Neural crest cell (in vitro differentiated cells): Measurements from ENCODE around the gene RNF208. TPM values are rescaled to one million over a fixed set of nuclear protein-coding genes. Genes with fewer than 3 reads are reported as not detected.

ENCODE experiments used
- DNase-seq: peaks from one replicate; pipeline ENCODE4 v3.0.0; 2021; ENCODE audit warnings: low read depth, mixed read lengths, low spot score
- H3K27ac Mint-ChIP-seq: one replicate; pipeline ENCODE4 v1.8.0; 2021; ENCODE audit warnings: mild to moderate bottlenecking, mixed read lengths; ENCODE audit not compliant: unreplicated experiment
- H3K27me3 Mint-ChIP-seq: 2 replicates; pipeline ENCODE4 v1.8.0; 2021; ENCODE audit warnings: low read depth, mild to moderate bottlenecking, mixed read lengths
- H3K36me3 Mint-ChIP-seq: 2 replicates; pipeline ENCODE4 v1.8.0; 2021; ENCODE audit warnings: low read depth, mild to moderate bottlenecking, mixed read lengths
- H3K4me1 Mint-ChIP-seq: 2 replicates; pipeline ENCODE4 v1.8.0; 2021; ENCODE audit warnings: mixed read lengths
- H3K4me3 Mint-ChIP-seq: one replicate; pipeline ENCODE4 v1.8.0; 2021; ENCODE audit warnings: mild to moderate bottlenecking, mixed read lengths
- H3K9me3 Mint-ChIP-seq: 2 replicates; pipeline ENCODE4 v1.8.0; 2021; ENCODE audit warnings: mixed read lengths
- total RNA-seq: library from RNA; stranded (reverse); gene quantifications from 2 replicates; pipeline ENCODE4 v1.2.1, GENCODE V29; 2021
- TF ChIP-seq, protein P1 (sequence below): fragments of 200-600 bp; sonication (generic); conservative IDR thresholded peaks from 2 replicates; pipeline ENCODE4 v1.5.0; 2021; ENCODE audit warnings: antibody characterized with exemption, mild to moderate bottlenecking

RNF208 gene
- total RNA-seq, 1 donor from 2014 or later = 10.1 TPM

DNA sequence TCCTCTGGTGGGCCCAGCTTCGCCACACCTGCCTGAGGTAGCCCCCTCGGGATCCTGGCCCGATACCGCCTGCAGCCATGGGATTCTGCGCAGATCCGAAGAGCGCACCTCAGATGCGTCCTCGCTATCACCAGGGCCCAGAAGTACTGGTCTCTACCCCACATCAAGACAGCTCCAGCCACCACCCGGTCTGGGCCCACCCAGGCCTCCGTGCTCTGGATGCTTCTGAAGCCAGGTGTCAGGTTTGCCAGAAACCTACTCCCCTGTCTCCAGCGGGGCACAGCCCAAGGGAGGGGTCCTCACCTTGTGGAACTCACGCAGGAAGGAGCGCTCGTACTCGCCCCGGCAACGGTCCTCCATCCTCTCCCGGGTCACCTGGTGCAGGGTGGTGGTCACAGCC is 36.1 kb downstream of the RNF208 start:
- TF ChIP-seq, protein P1, sequence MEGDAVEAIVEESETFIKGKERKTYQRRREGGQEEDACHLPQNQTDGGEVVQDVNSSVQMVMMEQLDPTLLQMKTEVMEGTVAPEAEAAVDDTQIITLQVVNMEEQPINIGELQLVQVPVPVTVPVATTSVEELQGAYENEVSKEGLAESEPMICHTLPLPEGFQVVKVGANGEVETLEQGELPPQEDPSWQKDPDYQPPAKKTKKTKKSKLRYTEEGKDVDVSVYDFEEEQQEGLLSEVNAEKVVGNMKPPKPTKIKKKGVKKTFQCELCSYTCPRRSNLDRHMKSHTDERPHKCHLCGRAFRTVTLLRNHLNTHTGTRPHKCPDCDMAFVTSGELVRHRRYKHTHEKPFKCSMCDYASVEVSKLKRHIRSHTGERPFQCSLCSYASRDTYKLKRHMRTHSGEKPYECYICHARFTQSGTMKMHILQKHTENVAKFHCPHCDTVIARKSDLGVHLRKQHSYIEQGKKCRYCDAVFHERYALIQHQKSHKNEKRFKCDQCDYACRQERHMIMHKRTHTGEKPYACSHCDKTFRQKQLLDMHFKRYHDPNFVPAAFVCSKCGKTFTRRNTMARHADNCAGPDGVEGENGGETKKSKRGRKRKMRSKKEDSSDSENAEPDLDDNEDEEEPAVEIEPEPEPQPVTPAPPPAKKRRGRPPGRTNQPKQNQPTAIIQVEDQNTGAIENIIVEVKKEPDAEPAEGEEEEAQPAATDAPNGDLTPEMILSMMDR = no peak
- H3K4me3 Mint-ChIP-seq = peak overlapping the region; percentile 90
- H3K9me3 Mint-ChIP-seq = no peaks in the 10 kb centered on the region
- H3K4me1 Mint-ChIP-seq = peaks cover 21% of the 10 kb centered on the region
- no peaks in the 10 kb centered on the region for H3K36me3 Mint-ChIP-seq
- no peak for DNase-seq
- no peak overlapping the region for H3K27ac Mint-ChIP-seq
- no peaks in the 10 kb centered on the region for H3K27me3 Mint-ChIP-seq

GRCh38 chr9:137184881-137185660 is 37.0 kb downstream of the RNF208 start:
- TF ChIP-seq, protein P1 = no peak
- no peak for DNase-seq
- Mint-ChIP-seq H3K27me3 (no peaks in the 10 kb centered on the region), H3K27ac (no peak overlapping the region), H3K36me3 (no peaks in the 10 kb centered on the region), H3K4me1 (peaks cover 21% of the 10 kb centered on the region), H3K4me3 (peak overlapping the region; percentile 27), H3K9me3 (no peaks in the 10 kb centered on the region)

DNA sequence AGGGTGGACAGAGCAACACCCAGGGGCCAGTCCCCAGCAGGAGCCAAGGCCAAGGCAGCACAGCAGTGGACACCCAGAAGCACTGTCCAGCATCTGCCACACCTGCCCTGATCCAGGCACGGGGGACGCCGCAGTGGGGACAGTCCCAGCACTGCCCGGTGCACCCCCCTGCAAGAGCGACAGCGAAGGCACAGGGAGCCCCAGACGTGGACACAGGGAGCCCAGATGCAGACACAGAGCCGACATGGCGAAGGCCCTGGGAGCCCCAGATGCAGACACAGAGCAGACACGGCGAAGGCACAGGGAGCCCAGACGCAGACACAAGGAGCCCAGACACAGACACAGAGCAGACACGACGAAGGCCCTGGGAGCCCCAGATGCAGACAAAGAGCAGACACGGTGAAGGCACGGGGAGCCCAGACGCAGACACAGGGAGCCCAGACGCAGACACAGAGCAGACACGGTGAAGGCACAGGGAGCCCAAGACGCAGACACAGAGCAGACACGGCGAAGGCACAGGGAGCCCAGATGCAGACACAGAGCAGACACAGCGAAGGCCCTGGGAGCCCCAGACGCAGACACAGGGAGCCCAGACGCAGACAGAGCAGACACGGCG is 38.0 kb downstream of the RNF208 start:
- H3K4me3 Mint-ChIP-seq = peak overlapping the region; percentile 34
- H3K9me3 Mint-ChIP-seq = no peaks in the 10 kb centered on the region
- TF ChIP-seq, protein P1 = no peak
- no peaks in the 10 kb centered on the region for H3K27me3 Mint-ChIP-seq
- H3K4me1 Mint-ChIP-seq = peaks cover 15% of the 10 kb centered on the region
- DNase-seq = no peak
- H3K27ac Mint-ChIP-seq = no peak overlapping the region
- no peaks in the 10 kb centered on the region for H3K36me3 Mint-ChIP-seq

- TF ChIP-seq, protein P1 = no peak
- Mint-ChIP-seq H3K4me3 (peak overlapping the region; percentile 34), H3K9me3 (no peaks in the 10 kb centered on the region), H3K36me3 (no peaks in the 10 kb centered on the region), H3K27ac (no peak overlapping the region), H3K4me1 (peaks cover 12% of the 10 kb centered on the region), H3K27me3 (no peaks in the 10 kb centered on the region)
- DNase-seq = no peak
Observed at GRCh38 chr9:137182836-137183235, 39.2 kb downstream of the RNF208 start.

GRCh38 chr9:137181680-137182079 is 40.4 kb downstream of the RNF208 start:
- no peak for DNase-seq
- Mint-ChIP-seq H3K27me3 (peaks cover 5% of the 10 kb centered on the region), H3K27ac (no peak overlapping the region), H3K4me1 (peaks cover 2% of the 10 kb centered on the region), H3K9me3 (no peaks in the 10 kb centered on the region), H3K36me3 (peaks cover 2% of the 10 kb centered on the region), H3K4me3 (peak overlapping the region; percentile 58)
- TF ChIP-seq, protein P1 = no peak
